ENCODE data around the gene CLSTN2.

Gene CLSTN2

GRCh38 chr3:140088513-140088912 lies 153.5 kb downstream of the CLSTN2 start:
- ChIA-PET POLR2A (no interaction called here), CTCF (no interaction called here)
- H3K36me3 ChIP-seq (ENCODE audit: control insufficient read depth in 2 of 2, insufficient read depth in 1 of 2, low read length in 2 of 2) = no peaks in the 10 kb centered on the region
- H3K4me1 ChIP-seq (ENCODE audit: control insufficient read depth, insufficient read depth, low read length) = no peaks in the 10 kb centered on the region
- no peaks in the 10 kb centered on the region for H3K9me3 ChIP-seq (ENCODE audit: control insufficient read depth, insufficient read depth, low read depth, low read length)
- H3K4me3 ChIP-seq (ENCODE audit: low read depth, low read length) = no peak overlapping the region
- TF ChIP-seq ZNF391 (tag by site-specific recombination; IDR thresholded peaks at IDR 0.05; ENCODE audit: borderline replicate concordance, low read depth) = no peak
- no peak for TF ChIP-seq ZNF624 (tag by site-specific recombination; IDR thresholded peaks at IDR 0.05)
- no peak for TF ChIP-seq FEZF1 (tag by site-specific recombination; IDR thresholded peaks at IDR 0.05)
- no peak for TF ChIP-seq ZNF704 (tag by site-specific recombination; IDR thresholded peaks at IDR 0.05)
- no peak for TF ChIP-seq WT1 (tag by site-specific recombination; IDR thresholded peaks at IDR 0.05)
- TF ChIP-seq KLF10 (tag by site-specific recombination; IDR thresholded peaks at IDR 0.05) = no peak
- TF ChIP-seq ZSCAN30 (tag by site-specific recombination; IDR thresholded peaks at IDR 0.05) = no peak
- TF ChIP-seq ZNF221 (tag by site-specific recombination; IDR thresholded peaks at IDR 0.05; ENCODE audit: borderline replicate concordance) = no peak
- no peak for TF ChIP-seq ZNF146 (tag by site-specific recombination; IDR thresholded peaks at IDR 0.05)
- TF ChIP-seq ZFP3 (tag by site-specific recombination; IDR thresholded peaks at IDR 0.05; ENCODE audit: low read depth) = no peak
- no peak for TF ChIP-seq OSR2 (tag by site-specific recombination; IDR thresholded peaks at IDR 0.05)
- no peak for TF ChIP-seq HOXA7 (CRISPR knock-in tag; IDR thresholded peaks at IDR 0.05; ENCODE audit: borderline replicate concordance)
- no peak for TF ChIP-seq ZEB2 (tag by site-specific recombination; IDR thresholded peaks at IDR 0.05)
- no peak for TF ChIP-seq ZNF324 (tag by site-specific recombination; IDR thresholded peaks at IDR 0.05)
- no peak for TF ChIP-seq REST (tag by site-specific recombination; IDR thresholded peaks at IDR 0.05)
- TF ChIP-seq TRIM28 (IDR thresholded peaks at IDR 0.05; ENCODE audit: borderline replicate concordance, low read length) = no peak
- TF ChIP-seq ZFP37 (tag by site-specific recombination; IDR thresholded peaks at IDR 0.05) = no peak
- TF ChIP-seq ZNF639 (tag by site-specific recombination; IDR thresholded peaks at IDR 0.05) = no peak
- TF ChIP-seq ZNF518A (tag by site-specific recombination; conservative IDR thresholded peaks at IDR 0.05; ENCODE audit: low read depth) = no peak
- no peak overlapping the region for H3K27ac ChIP-seq (ENCODE audit: extremely low read depth, low read depth, low read length)

All from HEK293 (cell line).